Stimulated activated naive CD4-positive, alpha-beta T cell (primary cell): Measurements from ENCODE around the gene AP3B2.

Experiments
- DNase-seq, 6 experiments: peaks; one replicate each; lab custom pipeline; 2025; lab: John Stamatoyannopoulos, UW

AP3B2 gene

DNA sequence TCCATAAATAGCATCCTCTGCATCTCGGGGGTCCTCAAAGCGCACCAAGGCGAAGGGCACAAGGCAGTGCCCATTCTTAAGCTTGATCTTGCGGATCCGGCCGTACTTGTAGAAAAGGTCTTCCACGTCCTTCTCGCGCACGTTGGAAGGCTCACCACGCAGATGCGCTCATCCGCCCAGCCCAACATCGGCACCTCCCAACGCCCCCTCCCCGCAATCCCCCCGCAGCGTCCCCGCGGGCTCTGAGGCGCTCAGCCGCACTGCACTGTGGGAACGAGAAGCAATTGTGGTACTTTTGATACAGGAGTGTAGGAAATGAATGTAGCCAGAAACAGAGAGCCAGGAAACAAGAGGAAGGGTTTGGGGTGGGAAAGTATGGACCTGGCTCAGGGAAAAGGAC is 17.5 kb downstream of the AP3B2 start:
- DNase-seq = no peak

DNA sequence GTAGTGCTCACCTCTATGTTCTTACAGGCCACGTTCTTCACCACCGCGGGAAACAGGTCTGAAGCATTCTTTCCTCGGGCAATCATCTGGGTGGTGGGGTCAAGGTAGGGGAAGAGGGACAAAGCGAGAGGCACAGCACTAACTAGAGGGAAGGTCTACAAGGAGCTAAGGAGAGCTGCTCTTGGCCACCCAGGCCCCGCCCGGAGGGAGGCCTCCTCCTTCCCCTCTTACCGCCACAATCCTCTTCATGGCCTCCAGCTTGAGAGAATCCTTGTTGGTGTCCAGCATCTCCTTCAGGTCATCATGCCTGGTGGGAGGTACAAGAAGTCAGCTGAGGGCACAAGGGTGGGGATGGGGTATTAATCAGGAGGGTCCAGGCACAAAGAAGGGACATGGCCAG is 20.5 kb downstream of the AP3B2 start:
- no peak for DNase-seq

DNA sequence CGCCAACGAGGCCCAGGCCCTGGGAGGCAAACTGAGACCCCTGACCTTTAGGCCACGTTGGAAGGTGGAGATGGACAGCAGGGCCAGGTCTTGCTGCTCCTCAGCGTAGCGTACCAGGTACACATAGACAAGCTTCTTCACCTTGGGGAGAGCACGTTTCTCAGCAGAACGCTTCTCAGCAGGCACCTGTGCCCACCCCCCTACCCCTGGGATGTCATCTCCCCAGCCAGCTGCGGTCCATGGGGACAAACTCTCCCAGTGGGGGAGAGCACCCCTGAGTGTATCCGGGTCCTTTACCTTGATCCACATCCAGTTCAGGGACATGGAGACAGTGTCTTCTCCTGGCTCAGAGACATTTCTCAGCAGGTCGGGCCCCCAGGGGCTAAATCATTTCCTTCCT is 21.0 kb downstream of the AP3B2 start:
- no peak for DNase-seq

DNA sequence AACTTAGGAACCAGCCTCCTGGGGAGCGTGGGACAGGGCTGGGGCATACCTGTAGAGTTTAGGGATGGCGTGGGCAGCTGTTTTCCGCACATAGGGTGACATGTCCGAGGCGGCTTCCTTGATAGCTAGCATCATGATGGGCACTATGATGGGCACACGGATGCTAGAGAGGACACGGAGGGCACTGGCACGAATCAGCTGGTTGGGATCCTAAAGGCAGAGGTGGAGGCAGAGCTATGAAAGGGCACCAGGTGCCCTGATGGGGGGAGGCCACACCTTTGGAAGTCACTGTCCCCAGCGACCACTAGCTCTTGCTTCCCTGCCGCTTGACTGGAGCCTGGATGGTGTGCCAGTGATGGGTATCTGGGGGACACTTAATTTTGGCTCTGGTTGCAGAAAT is 28.3 kb downstream of the AP3B2 start:
- DNase-seq = no peak

DNA sequence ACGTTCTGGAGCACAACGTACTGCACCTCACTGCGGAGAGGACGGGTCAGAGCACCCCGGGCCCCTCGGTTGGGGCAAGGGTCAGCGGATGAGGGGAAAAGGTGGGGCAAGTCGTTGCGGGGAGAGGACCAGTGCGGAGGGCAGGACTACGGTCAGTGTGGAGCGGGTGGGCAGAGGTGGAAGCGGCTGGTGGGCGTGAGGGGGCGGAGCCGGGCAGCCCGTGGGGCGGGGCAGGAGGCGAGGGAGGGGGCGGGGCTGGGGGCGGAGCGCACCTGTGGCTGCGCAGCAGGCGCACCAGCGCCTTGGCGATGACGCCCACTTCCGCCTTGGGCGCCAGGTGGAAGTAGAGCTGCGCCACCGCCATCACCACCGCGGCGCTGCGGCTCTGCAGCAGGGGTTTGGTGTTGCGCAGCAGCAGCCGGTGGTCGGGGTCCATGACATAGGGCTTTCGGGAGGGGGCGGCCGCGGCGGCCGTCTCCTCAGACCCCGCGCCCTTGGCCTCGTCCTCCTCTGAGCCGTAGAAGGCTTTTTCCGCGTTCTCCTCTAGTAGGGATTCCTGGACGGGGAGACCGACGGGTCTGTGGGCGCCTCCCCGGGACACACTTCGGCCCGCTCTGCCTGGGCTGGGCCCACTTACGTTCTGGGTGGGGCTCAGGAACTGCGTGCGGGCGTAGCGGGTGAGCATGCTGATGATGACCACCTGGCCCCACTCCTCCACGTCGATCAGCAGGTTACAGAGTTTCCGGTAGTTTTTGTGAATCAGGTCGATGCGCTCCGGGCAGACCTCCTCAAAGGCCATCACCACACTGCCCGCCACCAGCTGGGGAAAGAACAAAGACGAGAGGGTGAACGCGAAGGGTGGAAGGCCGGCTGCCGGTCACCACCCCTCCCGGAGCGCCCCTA is 29.2 kb downstream of the AP3B2 start:
- peak; percentile 71 to 86 (median 81) for DNase-seq

DNA sequence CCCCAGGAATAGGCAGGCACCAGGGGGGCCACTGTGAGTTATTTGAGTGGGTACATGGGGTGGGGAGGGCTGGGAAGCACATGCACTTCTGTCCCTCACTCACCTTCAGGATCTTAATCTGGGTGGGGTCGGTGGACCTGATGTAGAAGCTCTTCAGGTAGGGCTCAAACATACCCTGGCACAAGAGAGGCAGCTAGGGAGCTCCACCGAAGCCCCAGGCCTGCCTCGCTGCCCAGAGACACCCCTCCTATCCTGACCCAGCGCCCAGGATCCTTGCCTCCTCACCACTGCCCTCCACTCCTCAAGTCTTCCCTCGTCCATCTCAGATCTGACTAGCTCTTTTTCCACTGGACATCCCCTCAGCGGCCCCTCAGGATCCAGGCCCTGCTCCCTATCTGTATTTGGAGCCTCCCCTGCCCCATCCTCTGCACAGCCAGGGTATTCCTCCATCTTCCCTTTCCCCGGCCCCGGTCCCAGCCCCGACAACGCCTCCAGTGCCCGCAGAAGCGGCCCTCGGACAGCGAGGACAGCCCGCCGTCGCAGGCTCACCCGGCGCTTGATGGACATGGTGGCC is 30.0 kb downstream of the AP3B2 start:
- peak in 1 of 6 experiments; percentile 18 for DNase-seq

DNA sequence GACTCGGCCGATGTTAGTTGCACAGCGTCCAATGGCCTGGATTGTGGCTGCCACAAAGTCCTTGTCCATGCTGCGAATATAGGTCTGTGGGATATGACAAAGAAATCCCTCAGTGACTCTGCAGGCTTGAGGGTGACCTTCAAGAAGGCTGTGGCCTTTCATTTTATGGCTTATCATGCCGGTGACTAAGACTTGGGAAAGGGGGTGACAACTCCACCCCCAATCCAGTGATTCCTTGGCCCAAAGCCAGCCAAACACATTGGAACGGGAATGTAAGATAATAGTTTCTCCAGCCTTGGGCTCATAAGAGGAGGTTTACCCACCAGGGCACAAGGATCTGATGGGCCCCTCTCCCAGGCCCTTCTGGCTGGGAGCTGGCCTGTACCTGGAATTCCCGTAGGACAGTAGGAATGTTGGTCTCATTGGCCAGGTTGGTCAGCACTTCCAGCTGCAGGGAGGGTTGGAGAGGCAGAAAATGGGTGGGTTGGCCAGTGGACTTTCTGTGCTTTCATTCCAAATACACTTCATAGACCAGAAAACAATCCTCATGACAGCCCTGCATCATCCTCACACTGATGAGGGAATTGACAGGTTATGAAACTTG is 31.9 kb downstream of the AP3B2 start:
- no peak for DNase-seq

DNA sequence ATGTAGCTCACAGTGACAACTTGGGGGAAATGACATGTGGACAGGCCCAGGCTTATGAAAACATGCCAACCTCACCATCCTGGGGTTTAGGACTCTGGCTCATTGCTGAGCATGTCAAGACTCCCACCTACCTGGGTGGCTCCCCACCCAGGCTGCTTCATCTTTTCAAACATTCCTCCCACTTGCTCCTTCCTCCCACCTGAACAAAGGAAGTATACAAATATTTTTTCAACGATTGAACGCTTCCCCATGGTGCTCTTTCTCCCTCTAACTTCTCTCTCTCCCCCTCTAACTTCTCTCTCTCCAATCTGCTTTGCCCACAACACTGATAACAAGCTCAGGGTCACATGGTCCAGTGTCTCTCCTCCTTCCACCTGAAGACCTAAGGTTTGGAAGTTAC is 34.8 kb downstream of the AP3B2 start:
- DNase-seq = no peak

DNA sequence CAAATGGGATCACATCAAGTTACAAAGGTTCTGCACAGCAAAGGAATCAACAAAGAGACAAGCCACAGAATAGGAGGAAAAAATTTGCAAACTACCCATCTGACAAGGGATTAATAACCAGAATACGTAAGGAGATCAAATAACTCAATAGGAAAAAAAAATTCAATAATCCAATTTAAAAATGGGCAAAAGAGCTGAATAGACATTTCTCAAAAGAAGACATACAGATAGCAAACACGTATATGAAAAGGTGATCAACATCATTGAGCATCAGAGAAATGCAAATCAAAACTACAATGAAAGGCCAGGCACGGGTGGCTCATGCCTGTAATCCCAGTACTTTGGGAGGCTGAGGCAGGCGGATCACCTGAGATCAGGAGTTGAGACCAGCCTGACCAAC is 39.0 kb downstream of the AP3B2 start:
- DNase-seq = no peak

DNA sequence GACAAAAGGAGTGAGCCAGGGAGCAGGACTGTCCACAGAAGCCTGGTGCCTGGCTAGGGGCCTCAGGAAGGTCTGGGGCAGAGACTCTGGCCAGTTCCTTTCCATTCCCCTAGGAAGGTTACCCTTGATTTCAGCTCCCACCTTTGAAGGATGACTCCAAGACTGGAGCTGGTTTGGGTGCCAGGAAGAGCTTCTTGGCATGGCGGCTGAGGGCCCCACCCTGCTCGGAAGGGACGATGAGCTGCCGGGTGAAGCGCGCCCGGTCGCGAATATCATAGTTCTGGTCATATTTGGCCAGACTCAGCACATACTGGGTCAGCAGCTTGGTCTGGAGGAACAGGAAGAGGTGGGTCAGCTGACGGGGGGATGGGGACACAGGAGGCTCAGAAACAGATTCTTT is 43.1 kb downstream of the AP3B2 start:
- DNase-seq = no peak

DNA sequence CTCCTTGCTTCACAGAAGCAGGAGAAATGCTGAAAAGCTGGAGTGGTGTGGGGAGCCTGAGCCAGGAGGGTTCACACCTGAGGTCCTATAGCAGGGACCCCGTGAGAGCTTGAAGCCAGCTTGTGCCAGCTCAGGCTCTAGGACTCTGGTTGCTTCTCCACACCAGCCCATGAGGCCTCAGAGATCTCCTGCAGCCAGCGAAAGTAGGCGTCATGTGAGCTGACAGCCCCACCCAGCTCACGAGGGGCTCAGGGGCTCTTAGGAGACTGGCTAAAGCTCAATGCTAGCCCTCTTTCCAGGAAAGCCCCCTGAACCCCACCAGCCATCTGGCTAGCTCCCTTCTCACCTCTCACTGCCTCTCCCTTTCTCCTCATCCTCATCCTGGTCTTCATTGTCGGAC is 45.7 kb downstream of the AP3B2 start:
- DNase-seq = no peak

DNA sequence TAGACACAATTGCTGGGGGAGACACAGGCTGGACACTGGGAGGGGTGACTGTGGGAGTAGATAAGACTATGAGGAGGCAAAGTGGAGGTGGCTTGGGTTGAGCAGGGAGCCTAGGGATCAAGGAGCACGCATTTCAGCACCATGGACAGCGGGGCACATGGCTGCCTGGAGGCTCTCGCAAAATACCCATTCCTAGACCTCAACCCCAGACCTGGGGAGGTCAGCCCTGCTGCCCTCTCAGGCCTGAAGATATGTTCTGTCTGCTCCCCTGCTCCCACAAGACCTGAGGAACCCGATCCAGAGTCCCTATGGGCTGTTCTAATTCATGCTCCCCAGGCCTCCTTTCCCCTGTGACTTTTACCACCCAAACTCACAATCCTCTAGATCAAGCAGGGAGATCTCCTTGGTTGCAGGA is 46.5 kb downstream of the AP3B2 start:
- peak in 5 of 6 experiments; percentile 9 to 52 (median 22) for DNase-seq

DNA sequence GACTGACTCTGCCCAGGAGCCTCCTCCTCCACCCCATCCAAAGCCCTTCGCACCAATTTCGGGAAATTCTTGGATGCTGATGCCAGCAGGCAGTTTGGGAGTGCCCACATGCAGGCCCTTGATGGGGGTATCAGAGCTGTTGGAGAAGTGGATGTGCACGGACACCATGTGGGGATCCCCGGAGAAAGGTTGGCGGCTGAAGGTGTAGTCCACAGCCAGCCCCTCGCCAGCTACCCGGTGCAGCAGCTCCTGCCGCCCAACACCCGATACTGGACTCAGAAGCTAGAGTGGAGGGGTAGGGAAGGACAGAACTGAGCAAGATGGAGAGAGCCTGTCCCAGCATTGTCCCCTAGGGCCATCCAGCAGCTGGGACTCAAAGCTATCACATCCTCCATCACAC is 47.0 kb downstream of the AP3B2 start:
- DNase-seq = no peak

DNA sequence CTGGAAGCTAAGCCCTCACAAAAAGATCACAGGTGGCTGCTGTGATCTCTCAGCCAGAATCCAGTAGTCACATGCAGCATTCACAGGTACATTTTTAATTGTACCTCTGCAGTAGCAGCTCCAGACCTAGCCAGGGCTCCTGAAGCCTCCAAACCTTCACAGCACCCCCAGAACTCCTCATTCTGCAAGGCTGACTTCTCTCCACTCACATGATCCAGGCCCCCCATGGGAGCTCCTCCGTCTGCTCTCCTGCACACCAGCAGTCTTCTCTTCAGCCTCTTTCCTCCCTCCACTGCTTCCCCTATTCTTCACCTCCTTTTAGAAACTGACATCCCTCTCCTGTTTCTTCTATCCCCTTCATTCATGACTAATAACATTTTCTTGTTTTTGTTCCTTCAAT is 49.3 kb downstream of the AP3B2 start:
- no peak for DNase-seq

DNA sequence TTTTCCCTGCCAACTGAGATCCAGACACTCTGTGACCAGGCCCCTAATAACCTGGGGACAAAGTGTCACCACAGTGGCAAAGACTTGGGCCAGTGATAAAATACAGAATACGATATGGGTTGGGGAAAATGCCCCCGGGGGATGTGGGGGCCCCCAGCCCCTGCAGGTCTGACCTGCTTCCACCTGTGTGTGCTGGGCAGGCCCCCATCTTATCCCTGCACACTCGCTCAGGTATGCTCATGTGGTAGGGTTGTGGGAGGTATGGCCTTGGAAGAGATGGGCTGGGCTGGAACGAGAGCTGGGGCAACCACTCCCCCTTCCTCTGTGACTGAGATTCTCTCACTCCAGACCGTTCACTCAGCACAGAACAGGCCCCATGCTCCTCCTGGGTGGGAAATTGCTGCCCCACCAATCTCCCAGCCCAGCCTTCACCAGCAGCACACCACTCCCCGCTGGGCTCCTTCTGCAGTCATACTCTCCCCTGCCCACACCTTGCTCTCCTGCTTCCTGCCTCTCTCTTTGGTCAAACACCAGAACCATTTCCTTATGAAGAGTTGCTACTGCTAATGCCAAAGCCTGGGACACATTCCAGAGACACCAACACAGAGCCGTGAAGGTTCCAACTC is 52.9 kb downstream of the AP3B2 start:
- DNase-seq = no peak

DNA sequence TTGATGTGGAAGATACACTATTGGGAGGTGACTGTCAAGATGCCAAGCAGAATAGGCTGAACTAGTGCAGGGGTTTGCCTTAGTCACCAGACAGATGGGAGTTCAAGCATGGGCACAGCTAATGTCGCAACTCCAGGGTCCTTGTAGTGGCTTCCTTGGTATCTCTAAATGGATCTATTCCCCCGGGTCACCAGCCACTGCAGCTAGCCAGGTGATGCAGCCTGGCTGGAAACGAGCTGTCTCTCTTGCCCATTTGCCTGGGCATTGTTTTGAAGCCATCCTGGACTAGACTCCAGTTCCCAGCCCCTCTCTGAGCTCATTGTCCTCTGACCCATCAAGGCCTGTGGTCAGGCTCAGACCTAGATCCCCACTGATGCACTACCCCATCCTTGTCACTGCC is 54.1 kb downstream of the AP3B2 start:
- DNase-seq = no peak

DNA sequence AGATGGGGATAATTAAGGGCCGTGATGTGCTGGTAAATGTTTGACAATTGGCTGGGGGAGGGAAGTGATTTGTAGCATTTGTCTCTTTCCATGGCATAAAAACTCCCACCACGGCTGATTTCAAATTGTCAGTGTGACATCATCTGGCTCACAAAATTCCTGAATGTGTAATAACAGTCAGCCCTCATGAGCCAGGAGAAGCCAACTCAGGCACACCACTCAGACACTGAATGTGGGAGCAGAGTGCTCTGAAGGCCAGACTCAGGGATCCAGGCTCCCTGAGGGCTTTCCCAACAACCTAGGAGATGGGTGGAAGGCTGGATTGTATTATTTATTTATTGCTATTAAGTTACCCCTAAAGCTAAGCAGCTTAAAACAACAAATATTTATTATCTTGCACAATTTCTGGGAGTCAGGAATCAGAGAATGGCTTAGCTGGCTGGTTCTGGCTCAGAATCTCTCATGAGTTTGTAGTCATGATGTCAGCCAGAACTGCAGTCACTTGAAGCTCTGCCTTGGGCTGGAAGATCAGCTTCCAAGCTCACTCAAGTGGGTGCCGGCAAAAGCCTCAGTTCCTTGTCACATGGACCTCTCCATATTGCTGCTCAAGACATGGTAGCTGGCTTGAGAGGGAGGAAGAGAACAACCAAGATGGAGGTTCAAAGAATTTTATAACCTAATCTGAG is 56.0 kb downstream of the AP3B2 start:
- DNase-seq = no peak

DNA sequence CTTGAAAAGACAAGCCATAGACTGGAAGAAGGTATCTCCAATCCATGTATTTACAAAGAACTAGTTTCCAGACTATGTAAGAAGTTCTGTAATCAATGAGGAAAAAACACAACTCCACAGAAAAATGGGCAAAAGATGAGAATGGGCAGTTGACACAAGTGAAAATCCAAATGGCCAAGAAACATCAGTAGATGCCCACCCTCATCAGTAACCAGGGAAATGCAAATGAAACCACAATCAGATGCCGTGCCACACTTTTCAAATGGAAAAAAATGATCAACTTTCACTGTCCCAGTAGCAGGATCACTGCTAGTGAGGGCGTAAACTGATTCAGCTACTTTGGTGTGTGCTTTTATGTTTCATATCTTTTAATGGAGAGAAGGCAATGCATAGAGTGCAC is 58.0 kb downstream of the AP3B2 start:
- no peak for DNase-seq

DNA sequence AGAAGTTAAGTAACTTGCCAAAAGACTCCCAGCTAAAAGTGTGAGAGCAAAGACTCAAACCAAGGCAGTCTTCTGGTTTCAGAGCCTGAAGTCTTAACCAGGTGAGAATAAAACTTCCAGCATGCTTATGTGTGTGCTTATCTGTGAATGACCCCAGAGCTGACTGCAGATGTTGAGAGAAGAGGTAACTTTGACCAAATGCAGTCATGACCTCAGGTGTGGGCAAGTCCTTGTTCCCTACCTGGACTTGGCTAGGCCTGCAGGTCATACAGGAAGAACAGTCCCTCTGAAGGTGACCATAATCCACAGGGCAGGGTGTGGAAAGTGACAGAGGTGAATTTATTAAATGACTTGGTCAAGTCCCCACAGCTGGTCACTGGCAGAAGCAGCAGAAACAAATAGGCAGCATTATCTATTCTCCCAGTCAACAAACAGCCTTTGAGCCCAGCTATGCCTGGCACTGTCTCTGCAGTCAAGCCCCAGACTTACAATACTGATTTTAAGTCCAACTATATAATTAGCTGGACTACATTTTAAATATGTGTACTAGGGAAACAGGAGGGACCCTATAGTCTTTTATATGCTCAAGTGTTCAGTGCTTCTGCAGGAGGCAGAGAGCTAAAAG is 59.5 kb downstream of the AP3B2 start:
- no peak for DNase-seq

DNA sequence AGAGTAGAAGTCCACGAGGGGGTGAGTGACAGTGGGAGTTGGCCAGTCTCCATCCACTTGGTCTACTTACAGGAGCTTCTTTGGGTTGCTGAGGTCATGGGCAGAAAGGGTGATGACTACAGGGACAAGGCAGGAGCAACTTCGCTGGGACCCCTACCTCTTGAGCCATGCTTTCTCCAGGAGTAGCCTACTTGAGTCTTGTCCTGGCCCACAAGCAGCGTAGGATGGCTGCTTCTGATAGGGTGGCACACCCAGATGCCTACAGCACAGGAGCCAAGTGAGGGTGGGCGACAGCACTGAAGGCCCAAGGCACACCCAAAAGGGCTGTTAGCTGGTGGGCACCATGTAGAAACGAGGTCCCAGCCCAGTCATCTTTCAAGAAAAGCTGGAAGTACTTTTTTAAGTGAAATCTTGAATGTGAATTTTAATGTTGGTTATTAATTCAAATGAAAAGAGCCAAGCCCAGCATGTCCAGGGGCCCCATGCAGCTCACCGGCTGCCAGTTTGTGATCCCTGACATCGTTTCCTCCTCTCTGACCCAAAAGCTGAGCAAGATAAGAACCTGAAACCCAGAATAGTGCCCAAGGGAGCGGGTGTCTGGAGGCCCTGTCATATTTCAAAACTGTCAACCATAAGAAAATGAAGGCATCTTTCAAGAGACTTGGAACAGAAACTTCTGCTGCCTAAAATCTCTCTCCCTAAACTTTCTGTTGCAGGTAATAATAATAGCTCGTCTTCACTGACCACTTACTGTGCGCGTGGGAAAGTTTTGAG is 60.3 kb downstream of the AP3B2 start:
- DNase-seq = no peak
